GM18858 (cell line): Measurements from ENCODE around the gene ZNF407.

ENCODE experiments used
- ATAC-seq: cut with Tn5 transposase; IDR thresholded peaks from one replicate; pipeline ENCODE4 v1.9.1; 2021; ENCODE audit not compliant: unreplicated experiment

Gene ZNF407

GRCh38 chr18:74669136-74669798, 71.6 kb downstream of the ZNF407 start:
- ATAC-seq, result no peak

DNA sequence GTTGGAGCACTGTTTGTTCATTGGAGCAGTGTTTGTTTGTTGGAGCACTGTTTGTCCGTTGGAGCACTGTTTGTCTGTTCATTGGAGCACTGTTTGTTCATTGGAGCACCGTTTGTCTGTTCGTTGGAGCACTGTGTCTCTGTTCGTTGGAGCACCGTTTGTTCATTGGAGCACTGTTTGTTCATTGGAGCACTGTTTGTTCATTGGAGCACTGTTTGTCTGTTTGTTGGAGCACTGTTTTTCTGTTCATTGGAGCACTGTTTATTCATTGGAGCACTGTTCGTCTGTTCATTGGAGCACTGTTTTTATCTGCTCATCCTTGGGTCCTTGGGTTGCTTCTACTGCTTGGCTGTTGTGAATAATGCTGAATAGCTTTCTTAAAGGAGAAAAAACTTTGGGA, 74.7 kb downstream of the ZNF407 start:
- no peak for ATAC-seq

DNA sequence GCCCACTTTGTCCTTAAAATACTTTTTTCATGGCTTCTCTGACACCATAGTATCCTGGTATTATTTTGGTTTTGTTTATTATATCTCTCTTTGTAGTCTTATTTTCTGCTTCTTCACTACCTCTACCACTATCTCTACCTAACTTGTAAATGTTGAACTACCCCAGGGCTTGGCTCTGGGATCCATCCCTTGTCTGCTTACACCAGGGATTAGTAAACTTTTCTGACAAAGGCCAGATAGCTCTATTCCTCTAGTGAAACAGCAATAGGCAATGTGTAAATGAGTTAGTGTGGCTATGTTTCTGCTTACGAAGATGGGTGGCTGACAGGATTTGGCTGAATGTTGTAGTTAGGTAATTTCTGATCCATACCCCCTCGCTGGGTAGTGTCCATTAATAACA, 76.8 kb downstream of the ZNF407 start:
- no peak for ATAC-seq

- no peak for ATAC-seq
Observed at GRCh38 chr18:74679006-74679678, 81.5 kb downstream of the ZNF407 start.

GRCh38 chr18:74679679-74680076, 82.0 kb downstream of the ZNF407 start:
- ATAC-seq, result no peak

DNA sequence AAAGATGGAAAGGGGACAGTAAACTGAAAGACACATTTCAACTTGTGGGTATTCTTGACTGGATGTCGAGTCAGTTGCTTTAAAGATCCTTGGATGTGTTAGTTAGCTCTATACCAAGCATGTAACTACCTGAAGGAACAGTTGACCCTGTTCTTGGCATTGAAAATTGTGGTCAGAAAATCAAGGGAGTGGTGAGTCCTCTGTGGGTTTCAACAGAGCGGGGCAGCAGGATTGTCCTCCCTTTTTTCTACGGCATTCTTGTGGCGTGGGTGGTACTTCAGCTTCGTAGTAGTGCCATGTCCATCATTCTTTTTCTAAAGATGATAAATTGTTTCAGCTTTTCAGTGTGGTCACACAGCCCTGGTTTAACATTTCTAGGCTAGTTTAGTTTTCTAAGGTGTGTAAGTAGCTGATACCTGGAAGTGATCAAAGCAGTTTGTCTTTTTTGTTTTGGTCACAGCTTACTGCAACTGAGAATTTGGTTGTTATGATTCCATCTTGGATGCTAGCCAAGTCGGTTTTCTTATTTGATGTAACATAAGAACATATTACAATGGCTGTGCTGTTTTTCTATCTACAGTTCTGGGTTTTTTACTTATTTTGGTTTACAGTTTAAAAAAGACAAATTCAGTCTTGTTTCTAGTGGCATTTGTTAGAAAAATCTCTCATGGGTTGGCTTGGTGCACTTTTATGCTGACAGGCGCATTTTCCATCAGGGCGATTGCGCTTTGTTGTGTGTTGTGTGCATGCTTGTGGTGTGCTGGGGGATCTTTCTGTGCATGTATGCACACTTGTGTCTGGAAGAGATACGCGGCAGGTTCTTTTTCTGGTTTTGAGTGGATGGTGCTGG, 84.7 kb downstream of the ZNF407 start:
- ATAC-seq, result no peak

- no peak for ATAC-seq
Observed at GRCh38 chr18:74682991-74683297, 85.3 kb downstream of the ZNF407 start.

DNA sequence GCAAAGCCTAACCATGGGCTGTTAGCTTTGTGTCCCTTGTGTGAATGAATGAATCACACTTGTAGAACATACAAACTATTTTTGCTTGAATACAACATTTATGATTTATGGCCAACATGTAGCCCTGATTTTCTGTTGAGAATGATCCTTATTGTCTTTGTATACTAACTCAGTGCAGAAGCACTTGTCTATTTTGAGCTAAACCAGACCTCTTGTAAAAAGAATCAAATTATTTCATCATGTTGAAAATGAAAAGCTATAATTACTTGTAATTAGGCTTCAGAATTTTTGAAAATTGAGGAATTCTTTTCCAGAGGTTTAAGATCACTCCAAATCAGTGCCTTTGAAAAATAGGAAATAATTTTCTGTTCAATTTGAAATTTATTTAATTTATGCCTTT, 85.9 kb downstream of the ZNF407 start:
- ATAC-seq, result no peak

- ATAC-seq, result no peak
Observed at GRCh38 chr18:74689251-74689650, 91.6 kb downstream of the ZNF407 start.

GRCh38 chr18:74692367-74693013, 94.8 kb downstream of the ZNF407 start:
- no peak for ATAC-seq

DNA sequence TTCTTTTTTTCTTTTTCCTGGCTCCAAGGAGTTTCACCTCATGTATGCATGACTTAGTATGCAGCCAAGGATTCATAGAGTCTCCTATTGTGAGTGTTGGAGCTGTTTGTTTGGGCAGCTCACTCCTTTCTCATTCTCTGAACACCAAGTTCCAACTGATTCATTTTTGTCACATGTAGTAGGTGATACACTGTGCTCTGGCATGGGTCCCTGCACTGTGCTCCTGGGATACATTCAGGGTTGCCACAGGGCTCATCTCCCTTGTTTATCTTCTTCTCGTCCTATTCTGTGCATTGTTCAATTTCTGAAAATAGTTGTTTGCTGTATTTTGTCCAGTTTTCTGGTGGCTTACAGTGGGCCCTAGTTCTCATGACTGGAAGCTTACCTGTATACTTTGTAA, 96.8 kb downstream of the ZNF407 start:
- ATAC-seq, result no peak

DNA sequence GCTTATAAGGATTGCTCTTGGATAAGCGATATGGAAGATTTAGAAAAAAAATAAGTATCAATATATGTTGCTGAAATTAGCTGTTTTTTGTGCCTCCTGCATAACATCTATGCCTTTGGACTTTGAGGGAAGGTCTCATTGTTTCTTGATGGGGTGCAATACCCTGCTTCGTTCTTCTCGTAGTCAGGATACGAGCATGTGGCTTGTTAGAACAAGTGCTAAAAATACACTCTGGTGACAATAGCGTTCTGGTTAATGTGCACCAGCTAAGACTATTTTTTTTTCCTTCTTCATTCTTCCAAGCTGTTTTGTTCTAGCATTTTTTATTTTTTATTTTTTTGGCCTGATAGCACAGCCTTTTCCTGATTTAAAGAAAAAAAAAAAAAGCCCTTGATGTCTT, 97.5 kb downstream of the ZNF407 start:
- no peak for ATAC-seq

GRCh38 chr18:74698881-74699280, 101.2 kb downstream of the ZNF407 start:
- ATAC-seq, result no peak

GRCh38 chr18:74699455-74699854, 101.8 kb downstream of the ZNF407 start:
- ATAC-seq, result no peak

DNA sequence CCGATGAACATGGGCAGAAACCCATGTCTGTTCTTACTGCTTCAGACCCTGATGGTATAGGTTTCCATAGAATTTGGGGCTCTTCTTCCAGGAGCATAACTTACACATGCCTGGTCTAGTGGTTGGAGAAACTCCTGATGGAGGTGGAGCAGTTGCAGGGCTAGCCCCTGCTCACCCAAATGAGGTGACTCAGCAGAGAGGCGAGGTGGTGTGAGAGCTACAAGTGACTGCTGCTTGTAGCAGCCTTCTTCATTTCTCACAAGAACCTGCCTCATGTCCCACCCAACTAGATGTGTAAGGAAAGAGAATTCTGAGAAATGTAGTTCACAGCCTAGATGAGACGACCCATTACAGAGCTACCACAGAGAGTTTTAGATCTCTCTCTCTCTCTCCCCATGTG, 105.3 kb downstream of the ZNF407 start:
- ATAC-seq, result no peak

DNA sequence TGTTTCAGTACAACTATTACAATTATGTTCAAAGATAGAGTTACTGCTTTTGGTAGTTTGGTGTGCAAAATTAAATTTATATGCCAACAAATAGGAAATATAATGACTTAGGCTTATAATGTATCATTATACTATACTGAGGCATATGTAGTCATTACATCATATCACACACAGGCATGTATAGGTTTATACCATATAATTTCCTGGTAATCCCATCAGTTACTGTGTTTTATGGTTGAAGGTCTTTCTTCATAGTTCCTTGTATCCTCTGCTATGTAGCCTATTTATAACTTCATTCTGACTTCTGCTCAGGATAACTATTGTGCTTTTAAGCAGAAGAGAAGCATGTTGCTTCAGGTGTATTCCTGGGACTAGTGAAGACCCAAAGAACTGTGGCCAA, 110.5 kb downstream of the ZNF407 start:
- ATAC-seq, result no peak

DNA sequence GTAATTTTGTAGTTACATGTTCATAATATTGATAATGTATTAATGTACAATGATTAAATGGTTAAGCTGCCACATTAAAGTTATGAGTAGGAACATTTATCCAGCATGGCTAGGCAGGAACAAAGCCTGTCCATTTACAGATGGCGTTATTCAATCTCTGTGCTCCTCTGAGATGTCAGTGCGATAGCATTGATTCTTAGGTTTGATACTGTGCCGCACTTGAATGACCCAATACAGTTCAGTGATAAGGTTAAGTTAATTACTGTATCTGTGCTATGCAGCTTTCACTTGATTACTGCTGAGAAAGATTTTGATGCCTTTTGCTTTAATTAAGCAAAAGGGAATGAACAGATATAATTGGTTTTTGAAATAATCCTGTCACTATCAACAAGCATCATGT, 111.8 kb downstream of the ZNF407 start:
- ATAC-seq, result no peak

- no peak for ATAC-seq
Observed at GRCh38 chr18:74714120-74714519, 116.5 kb downstream of the ZNF407 start.

DNA sequence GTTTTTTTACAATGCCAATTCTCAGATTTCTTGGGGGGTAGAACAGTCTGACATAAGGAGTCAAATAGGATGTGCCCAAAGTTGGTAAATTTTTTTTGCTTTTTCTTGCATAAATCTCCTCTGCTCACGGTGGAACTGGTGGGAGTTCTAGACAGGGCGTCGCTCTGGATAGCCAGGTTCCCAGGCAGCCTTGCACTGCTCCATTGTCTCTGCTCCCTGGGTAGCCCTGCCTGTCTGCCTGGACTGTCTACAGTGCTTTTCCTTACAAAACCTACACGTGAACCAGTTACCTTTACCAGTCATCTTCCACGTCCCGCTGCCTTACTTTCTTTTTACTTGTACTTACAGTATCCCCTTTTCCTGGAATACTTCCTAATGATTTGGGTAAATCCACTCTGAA, 117.1 kb downstream of the ZNF407 start:
- ATAC-seq, result no peak

DNA sequence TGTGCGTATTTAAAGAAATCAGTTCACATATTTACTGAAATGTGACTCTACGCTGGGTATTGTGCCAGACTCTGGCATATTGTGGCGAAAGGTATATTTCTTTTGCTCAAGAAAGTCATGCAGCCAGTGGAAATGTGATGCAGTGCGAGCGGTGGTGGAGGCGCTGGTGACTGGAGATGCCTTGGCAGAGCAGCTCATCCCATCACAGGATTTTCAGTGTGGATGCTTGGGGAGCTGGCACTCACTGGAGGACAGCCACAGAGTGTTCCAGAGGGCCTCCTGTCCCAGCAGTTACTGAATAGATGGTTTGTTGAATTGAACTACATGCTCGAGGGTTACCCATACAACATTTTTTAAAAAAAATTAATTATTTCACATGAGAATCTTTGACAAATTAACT, 117.6 kb downstream of the ZNF407 start:
- ATAC-seq, result no peak

DNA sequence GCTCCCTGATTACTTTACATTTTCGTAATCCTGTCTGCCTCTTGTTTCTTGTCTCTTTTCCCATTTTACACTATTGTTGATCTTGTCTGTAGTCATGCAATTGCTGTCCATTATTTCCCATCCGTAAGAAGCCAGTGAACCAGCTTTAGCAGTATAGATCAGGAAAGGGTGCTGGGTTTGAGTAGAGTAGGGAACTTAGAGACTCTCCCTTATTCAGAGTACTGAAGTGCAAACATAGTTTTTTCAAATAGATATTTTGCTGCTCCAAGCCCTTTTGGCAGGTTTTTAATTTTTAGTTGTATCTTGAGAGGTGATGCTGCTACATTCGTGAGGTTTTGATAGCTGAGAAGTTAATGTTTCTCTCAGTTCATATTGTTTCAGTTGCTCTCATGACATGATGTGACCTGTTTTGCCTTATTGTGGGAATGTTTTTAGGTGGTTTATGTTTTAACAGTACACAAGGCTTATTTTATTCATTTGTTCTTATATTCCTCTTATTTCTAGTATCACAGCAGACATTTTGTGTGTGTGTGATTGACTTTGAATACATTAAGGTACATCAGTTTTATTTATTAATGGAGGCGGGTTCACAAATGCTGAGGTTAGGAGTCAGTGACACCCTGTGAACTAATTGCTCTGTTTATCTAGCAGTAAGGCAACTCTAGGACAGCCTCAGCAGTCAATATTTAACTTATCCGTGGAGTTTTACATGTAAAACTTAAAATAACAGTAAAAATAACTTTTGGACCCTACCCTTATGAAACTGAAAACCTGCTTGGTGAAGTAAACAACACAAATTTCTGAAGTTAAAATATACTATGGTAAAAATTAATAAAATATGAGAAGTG, 118.4 kb downstream of the ZNF407 start:
- no peak for ATAC-seq
